Activated T-cell treated with anti-CD3 and anti-CD28 coated beads, Interleukin-2, amount 50 U/mL, for 1 hour (primary cell): ENCODE measurements around the gene PRKCA.
"Not testable (repeated sequence)": the region's sequence is repeated elsewhere in the genome, so short reads cannot be mapped to it uniquely, and the experiment has no call there.

Experiments
- DNase-seq: peaks from one replicate; pipeline ENCODE4 v3.0.0-alpha.2; 2020

The PRKCA gene

GRCh38 chr17:66292353-66292752, 10.1 kb upstream of the PRKCA start:
- no peak for DNase-seq

GRCh38 chr17:66296289-66296725, 6.1 kb upstream of the PRKCA start:
- no peak for DNase-seq

- DNase-seq = not testable (repeated sequence)
These were observed 5.0 kb upstream of the PRKCA start for GRCh38 chr17:66297443-66297842.

GRCh38 chr17:66299711-66300110, 2.7 kb upstream of the PRKCA start:
- DNase-seq = no peak

- DNase-seq = no peak
These were observed 1.5 kb upstream of the PRKCA start for GRCh38 chr17:66300956-66301355.

GRCh38 chr17:66301367-66301863, 998 bp upstream of the PRKCA start:
- DNase-seq = no peak

- peak; percentile 58 for DNase-seq
These were observed 581 bp downstream of the PRKCA start for GRCh38 chr17:66302761-66303626.

GRCh38 chr17:66304304-66305174, 2.1 kb downstream of the PRKCA start:
- DNase-seq = peak; percentile 38

GRCh38 chr17:66306446-66306845, 4.0 kb downstream of the PRKCA start:
- no peak for DNase-seq

- DNase-seq = no peak
These were observed 4.8 kb downstream of the PRKCA start for GRCh38 chr17:66307257-66307656.

- no peak for DNase-seq
These were observed 6.4 kb downstream of the PRKCA start for GRCh38 chr17:66308856-66309255.

GRCh38 chr17:66309793-66310192, 7.4 kb downstream of the PRKCA start:
- no peak for DNase-seq

GRCh38 chr17:66310528-66311148, 8.2 kb downstream of the PRKCA start:
- DNase-seq = no peak

- DNase-seq = no peak
These were observed 10.5 kb downstream of the PRKCA start for GRCh38 chr17:66312912-66313311.

- no peak for DNase-seq
These were observed 10.9 kb downstream of the PRKCA start for GRCh38 chr17:66313325-66313724.

GRCh38 chr17:66313995-66314659, 11.7 kb downstream of the PRKCA start:
- no peak for DNase-seq

- DNase-seq = no peak
These were observed 15.2 kb downstream of the PRKCA start for GRCh38 chr17:66317629-66318028.

GRCh38 chr17:66319226-66319625, 16.8 kb downstream of the PRKCA start:
- DNase-seq = no peak

- DNase-seq = no peak
These were observed 20.4 kb downstream of the PRKCA start for GRCh38 chr17:66322764-66323163.

- not testable (repeated sequence) for DNase-seq
These were observed 22.1 kb downstream of the PRKCA start for GRCh38 chr17:66324381-66325004.

GRCh38 chr17:66326476-66327047, 24.1 kb downstream of the PRKCA start:
- DNase-seq = no peak

- DNase-seq = no peak
These were observed 28.2 kb downstream of the PRKCA start for GRCh38 chr17:66330646-66331037.
